Measurements from ENCODE around the gene NSUN4.

Gene NSUN4

DNA sequence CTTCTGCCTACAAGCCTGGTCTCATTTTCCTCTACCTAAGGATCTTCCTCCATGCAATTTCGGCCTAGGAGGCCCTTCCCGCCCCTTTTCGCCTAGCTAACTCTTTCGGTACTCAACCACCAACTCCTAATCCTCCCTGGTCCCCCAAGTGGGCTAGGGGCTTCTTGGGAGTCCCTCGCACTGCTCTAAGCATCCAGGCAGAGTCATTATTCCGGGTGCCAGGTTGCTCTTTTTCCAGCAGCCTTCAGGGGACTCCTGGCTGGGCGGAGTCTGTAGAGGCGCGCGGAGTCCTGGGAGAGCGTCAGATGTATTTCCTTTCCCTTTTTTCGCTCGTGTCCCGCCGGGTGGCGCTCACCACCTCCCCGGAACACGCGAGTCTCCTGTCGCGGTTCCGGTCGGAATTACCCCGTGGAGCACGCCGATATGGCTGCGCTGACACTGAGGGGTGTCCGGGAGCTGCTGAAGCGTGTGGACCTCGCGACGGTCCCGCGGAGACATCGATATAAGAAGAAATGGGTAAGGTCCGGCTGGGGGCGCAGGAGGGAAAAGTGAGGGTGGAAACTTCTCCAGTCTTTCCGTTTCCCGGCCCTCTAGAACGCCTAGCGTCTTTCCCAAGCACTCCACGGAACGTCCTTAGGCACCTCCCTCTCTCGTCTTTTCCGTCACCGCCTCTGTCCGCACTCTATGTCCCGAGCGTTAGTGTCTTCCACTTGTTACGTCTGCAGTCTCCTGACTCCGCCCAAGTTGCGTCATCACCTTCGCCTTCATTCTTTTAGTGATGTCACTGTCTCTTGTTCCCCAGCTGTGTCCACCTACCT lies at the start of gene NSUN4:
Gene NSUN4, plus strand, starts transcription at position 404 of the 818 bp plus-strand sequence. Its CDS starts 20 bp downstream, at position 424.
- peaks cover 6 to 28% (median 22%) of the 10 kb centered on the region in 5 donors for H3K36me3 ChIP-seq (ENCODE audit: control insufficient read depth in 5 of 5, insufficient read depth in 5 of 5, low read length in 5 of 5)
- H3K27ac ChIP-seq (ENCODE audit: low read depth, low read length): peak within 1 kb of the TSS; percentile 96
- no peaks in the 10 kb centered on the region for H3K27me3 ChIP-seq (ENCODE audit: control insufficient read depth in 5 of 5, insufficient read depth in 4 of 5, low read length in 5 of 5)
- peaks cover 0 to 19% (median 15%) of the 10 kb centered on the region in 5 donors for H3K4me1 ChIP-seq (ENCODE audit: control insufficient read depth in 5 of 5, insufficient read depth in 5 of 5, low read length in 5 of 5)
- H3K4me3 ChIP-seq (ENCODE audit: low read depth in 1 of 5, low read length in 5 of 5): peak within 1 kb of the TSS; percentile 88 to 98 (median 94)
- peak within 1 kb of the TSS; percentile 82 to 97 (median 94) for H3K9ac ChIP-seq (ENCODE audit: low read length in 5 of 5)
- H3K9me3 ChIP-seq (ENCODE audit: control insufficient read depth in 5 of 5, low read length in 5 of 5): no peaks in the 10 kb centered on the region

DNA sequence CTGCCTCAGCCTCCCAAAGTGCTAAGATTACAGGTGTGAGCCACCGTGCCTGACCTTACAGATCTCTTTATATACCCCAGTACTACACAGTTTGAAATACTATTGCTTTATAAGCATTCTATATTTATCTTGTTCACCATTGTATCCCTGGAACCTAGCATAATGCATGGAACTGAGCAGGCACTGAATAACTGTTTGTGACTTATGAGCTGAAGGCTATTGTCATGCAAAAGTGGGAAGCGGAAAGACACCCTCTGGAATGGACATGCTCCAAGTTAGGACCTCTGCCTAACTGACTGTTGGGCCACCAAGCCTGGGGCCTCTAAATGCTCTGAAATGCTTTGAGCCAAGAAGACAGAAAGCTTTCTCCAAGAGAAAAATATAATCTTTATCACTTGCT lies 45.3 kb upstream of the NSUN4 start:
- H3K4me3 ChIP-seq (ENCODE audit: low read depth in 1 of 5, low read length in 5 of 5): no peak overlapping the region
- H3K27ac ChIP-seq (ENCODE audit: low read depth, low read length): no peak overlapping the region
- peaks cover 0 to 16% (median 8%) of the 10 kb centered on the region in 5 donors for H3K4me1 ChIP-seq (ENCODE audit: control insufficient read depth in 5 of 5, insufficient read depth in 5 of 5, low read length in 5 of 5)
- no peaks in the 10 kb centered on the region for H3K27me3 ChIP-seq (ENCODE audit: control insufficient read depth in 5 of 5, insufficient read depth in 4 of 5, low read length in 5 of 5)
- peaks cover 21 to 58% (median 35%) of the 10 kb centered on the region in 5 donors for H3K36me3 ChIP-seq (ENCODE audit: control insufficient read depth in 5 of 5, insufficient read depth in 5 of 5, low read length in 5 of 5)
- H3K9me3 ChIP-seq (ENCODE audit: control insufficient read depth in 5 of 5, low read length in 5 of 5): no peaks in the 10 kb centered on the region
- no peak overlapping the region for H3K9ac ChIP-seq (ENCODE audit: low read length in 5 of 5)

GRCh38 chr1:46298387-46298786 lies 42.2 kb upstream of the NSUN4 start:
- H3K4me3 ChIP-seq (ENCODE audit: low read depth in 1 of 5, low read length in 5 of 5): no peak overlapping the region
- peak overlapping the region; percentile 7 for H3K27ac ChIP-seq (ENCODE audit: low read depth, low read length)
- peaks cover 16 to 45% (median 31%) of the 10 kb centered on the region in 5 donors for H3K36me3 ChIP-seq (ENCODE audit: control insufficient read depth in 5 of 5, insufficient read depth in 5 of 5, low read length in 5 of 5)
- H3K9ac ChIP-seq (ENCODE audit: low read length in 5 of 5): peak overlapping the region in 2 of 5 donors; percentile 0 to 16
- H3K9me3 ChIP-seq (ENCODE audit: control insufficient read depth in 5 of 5, low read length in 5 of 5): no peaks in the 10 kb centered on the region
- H3K27me3 ChIP-seq (ENCODE audit: control insufficient read depth in 5 of 5, insufficient read depth in 4 of 5, low read length in 5 of 5): no peaks in the 10 kb centered on the region
- H3K4me1 ChIP-seq (ENCODE audit: control insufficient read depth in 5 of 5, insufficient read depth in 5 of 5, low read length in 5 of 5): peaks cover 4 to 33% (median 27%) of the 10 kb centered on the region in 5 donors

DNA sequence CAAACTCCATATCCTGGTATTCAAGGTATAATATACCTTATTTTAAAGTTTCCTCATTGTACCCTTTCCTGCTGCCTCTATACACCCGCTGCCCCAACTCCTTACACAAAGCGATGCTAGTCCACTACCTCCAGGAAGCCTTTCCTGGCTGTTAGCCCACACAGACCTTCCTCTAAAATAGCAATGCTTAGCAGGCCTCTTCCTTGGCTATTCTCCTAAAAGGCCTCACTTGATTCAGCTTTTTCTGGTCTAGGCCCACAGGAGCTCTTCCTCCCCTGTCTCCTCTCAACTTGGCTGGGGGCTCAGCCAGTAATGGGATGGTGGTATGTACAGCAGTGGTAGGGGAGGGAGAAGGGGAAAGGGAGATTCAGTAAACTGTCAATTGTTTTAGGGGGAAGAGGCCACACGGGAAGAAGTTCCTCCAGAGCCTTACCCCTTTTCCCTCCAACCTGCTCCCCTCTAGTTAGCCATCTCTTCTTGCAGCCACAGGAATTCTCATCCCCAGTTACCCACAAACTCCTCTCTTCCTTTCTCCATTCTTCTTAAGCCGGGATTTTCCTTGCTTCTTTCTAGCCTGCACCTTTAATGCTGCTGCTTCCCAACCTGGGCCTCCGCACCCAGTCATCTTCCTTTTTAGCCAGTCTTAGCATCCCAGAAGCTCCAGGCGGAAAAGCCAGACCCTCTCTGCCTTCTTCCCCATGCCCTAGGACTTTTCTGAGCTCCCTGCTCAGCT lies 39.8 kb upstream of the NSUN4 start:
- H3K27ac ChIP-seq (ENCODE audit: low read depth, low read length): peak overlapping the region; percentile 98
- H3K9ac ChIP-seq (ENCODE audit: low read length in 5 of 5): peak overlapping the region; percentile 98 to 100 (median 100)
- H3K4me1 ChIP-seq (ENCODE audit: control insufficient read depth in 5 of 5, insufficient read depth in 5 of 5, low read length in 5 of 5): peaks cover 6 to 50% (median 41%) of the 10 kb centered on the region in 5 donors
- peaks cover 16 to 21% (median 19%) of the 10 kb centered on the region in 5 donors for H3K36me3 ChIP-seq (ENCODE audit: control insufficient read depth in 5 of 5, insufficient read depth in 5 of 5, low read length in 5 of 5)
- H3K4me3 ChIP-seq (ENCODE audit: low read depth in 1 of 5, low read length in 5 of 5): peak overlapping the region; percentile 79 to 94 (median 85)
- no peaks in the 10 kb centered on the region for H3K27me3 ChIP-seq (ENCODE audit: control insufficient read depth in 5 of 5, insufficient read depth in 4 of 5, low read length in 5 of 5)
- H3K9me3 ChIP-seq (ENCODE audit: control insufficient read depth in 5 of 5, low read length in 5 of 5): no peaks in the 10 kb centered on the region

DNA sequence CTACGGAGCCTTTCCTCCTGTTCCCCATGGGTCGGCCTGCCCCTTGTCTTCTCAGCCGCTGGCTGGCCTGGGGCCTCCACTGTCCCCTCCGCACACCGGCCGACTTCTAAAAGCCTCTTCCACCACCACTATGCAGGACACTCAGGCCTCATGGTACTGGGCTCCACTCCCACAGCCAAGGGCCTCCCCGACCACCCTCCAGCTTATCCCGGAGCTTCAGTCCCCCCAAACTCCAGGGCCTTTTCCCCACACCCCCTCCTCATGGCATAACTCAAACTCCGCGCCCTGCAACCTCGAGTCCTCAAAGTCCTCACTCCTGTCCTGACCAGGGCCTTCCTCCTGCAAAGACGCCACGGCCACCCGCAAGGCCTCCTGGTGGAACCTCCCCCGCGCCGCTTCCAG lies 39.2 kb upstream of the NSUN4 start:
- peaks cover 15 to 17% (median 15%) of the 10 kb centered on the region in 5 donors for H3K36me3 ChIP-seq (ENCODE audit: control insufficient read depth in 5 of 5, insufficient read depth in 5 of 5, low read length in 5 of 5)

GRCh38 chr1:46301808-46302640 lies 38.6 kb upstream of the NSUN4 start:
- peaks cover 8 to 11% (median 9%) of the 10 kb centered on the region in 5 donors for H3K36me3 ChIP-seq (ENCODE audit: control insufficient read depth in 5 of 5, insufficient read depth in 5 of 5, low read length in 5 of 5)
- peak overlapping the region; percentile 98 for H3K27ac ChIP-seq (ENCODE audit: low read depth, low read length)
- H3K9ac ChIP-seq (ENCODE audit: low read length in 5 of 5): peak overlapping the region; percentile 98 to 100 (median 100)
- peaks cover 6 to 58% (median 50%) of the 10 kb centered on the region in 5 donors for H3K4me1 ChIP-seq (ENCODE audit: control insufficient read depth in 5 of 5, insufficient read depth in 5 of 5, low read length in 5 of 5)
- H3K4me3 ChIP-seq (ENCODE audit: low read depth in 1 of 5, low read length in 5 of 5): peak overlapping the region; percentile 79 to 94 (median 85)
- H3K27me3 ChIP-seq (ENCODE audit: control insufficient read depth in 5 of 5, insufficient read depth in 4 of 5, low read length in 5 of 5): no peaks in the 10 kb centered on the region
- H3K9me3 ChIP-seq (ENCODE audit: control insufficient read depth in 5 of 5, low read length in 5 of 5): no peaks in the 10 kb centered on the region

More for the DNA sequence above, 39.2 kb upstream of the NSUN4 start:
- Histone ChIP-seq H3K4me1 (ENCODE audit: control insufficient read depth in 5 of 5, insufficient read depth in 5 of 5, low read length in 5 of 5) (peaks cover 6 to 52% (median 46%) of the 10 kb centered on the region in 5 donors), H3K4me3 (ENCODE audit: low read depth in 1 of 5, low read length in 5 of 5) (peak overlapping the region; percentile 79 to 94 (median 85)), H3K27me3 (ENCODE audit: control insufficient read depth in 5 of 5, insufficient read depth in 4 of 5, low read length in 5 of 5) (no peaks in the 10 kb centered on the region), H3K9me3 (ENCODE audit: control insufficient read depth in 5 of 5, low read length in 5 of 5) (no peaks in the 10 kb centered on the region), H3K27ac (ENCODE audit: low read depth, low read length) (peak overlapping the region; percentile 98), H3K9ac (ENCODE audit: low read length in 5 of 5) (peak overlapping the region; percentile 98 to 100 (median 100))

DNA sequence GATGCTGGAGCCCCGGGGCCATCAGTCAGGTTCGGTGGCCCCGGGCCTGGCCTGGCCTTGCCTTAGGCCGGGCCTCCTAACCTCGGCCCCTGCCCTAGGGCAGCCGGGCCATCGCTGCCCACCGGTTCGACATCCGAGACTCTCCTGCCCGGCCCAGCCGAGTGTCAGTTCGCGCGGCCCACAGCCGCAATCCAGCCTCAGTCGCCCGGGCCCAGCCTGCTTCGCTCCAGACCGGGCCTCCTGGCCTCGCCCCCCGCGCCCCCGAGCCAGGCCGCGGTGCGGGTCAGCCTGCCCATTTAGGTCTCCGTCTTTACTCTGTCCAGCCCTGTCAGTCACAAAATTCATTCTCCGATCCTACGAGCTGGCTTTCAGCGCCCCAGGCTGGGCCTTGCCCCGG lies 38.0 kb upstream of the NSUN4 start:
- Histone ChIP-seq H3K9me3 (ENCODE audit: control insufficient read depth in 5 of 5, low read length in 5 of 5) (no peaks in the 10 kb centered on the region), H3K27ac (ENCODE audit: low read depth, low read length) (peak overlapping the region; percentile 98), H3K27me3 (ENCODE audit: control insufficient read depth in 5 of 5, insufficient read depth in 4 of 5, low read length in 5 of 5) (no peaks in the 10 kb centered on the region), H3K4me3 (ENCODE audit: low read depth in 1 of 5, low read length in 5 of 5) (peak overlapping the region in 4 of 5 donors; percentile 84 to 94 (median 88)), H3K36me3 (ENCODE audit: control insufficient read depth in 5 of 5, insufficient read depth in 5 of 5, low read length in 5 of 5) (peaks cover 3 to 5% (median 3%) of the 10 kb centered on the region in 5 donors), H3K9ac (ENCODE audit: low read length in 5 of 5) (peak overlapping the region; percentile 92 to 100 (median 100)), H3K4me1 (ENCODE audit: control insufficient read depth in 5 of 5, insufficient read depth in 5 of 5, low read length in 5 of 5) (peaks cover 6 to 64% (median 54%) of the 10 kb centered on the region in 5 donors)

DNA sequence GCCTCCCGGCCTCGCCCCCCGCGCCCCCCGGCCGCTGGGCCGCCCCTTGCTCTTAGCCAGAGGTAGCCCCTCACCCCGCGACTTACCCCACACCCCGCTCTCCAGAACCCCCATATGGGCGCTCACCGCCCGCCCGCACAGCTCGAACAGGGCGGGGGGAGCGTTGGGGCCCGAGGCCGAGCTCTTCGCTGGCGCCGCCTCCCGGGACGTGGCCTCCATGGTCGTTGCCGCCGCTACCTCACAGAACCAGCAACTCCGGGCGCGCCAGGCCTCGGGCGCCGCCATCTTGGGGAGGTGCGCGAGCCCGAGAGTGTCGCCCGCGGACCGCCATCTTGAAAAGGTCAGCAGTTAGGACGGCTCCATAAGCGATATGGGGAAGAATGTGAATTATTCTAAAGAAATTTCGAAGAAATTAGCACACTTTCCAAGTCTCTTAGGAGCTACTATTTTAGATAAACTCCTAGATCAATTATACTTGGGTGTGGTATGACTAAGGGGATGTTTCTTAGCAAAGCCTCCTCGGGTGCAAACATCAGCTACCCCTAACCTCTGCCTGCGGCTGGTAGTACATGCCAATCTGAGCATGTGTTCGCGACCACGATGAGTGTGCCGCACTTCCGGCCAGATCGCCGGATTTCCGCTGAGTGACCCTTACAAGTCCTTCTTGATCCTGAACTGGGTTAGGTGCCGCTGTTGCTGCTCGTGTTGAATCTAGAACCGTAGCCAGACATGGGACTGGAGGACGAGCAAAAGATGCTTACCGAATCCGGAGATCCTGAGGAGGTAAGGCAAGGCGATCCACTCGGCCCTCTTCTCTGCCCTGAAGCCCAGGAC lies 37.4 kb upstream of the NSUN4 start, which contains the start of the genes LRRC41 and UQCRH:
Gene LRRC41, minus strand, starts transcription at position 579 of the 834 bp plus-strand sequence. Its CDS starts 294 bp downstream, at position 285.
Gene UQCRH, plus strand, starts transcription at position 661 of the 834 bp plus-strand sequence. Its CDS starts 69 bp downstream, at position 730.
- peak within 1 kb of the TSS; percentile 98 for H3K27ac ChIP-seq (ENCODE audit: low read depth, low read length)
- H3K9me3 ChIP-seq (ENCODE audit: control insufficient read depth in 5 of 5, low read length in 5 of 5): no peaks in the 10 kb centered on the region
- peak within 1 kb of the TSS; percentile 84 to 99 (median 92) for H3K4me3 ChIP-seq (ENCODE audit: low read depth in 1 of 5, low read length in 5 of 5)
- peaks cover 6 to 64% (median 54%) of the 10 kb centered on the region in 5 donors for H3K4me1 ChIP-seq (ENCODE audit: control insufficient read depth in 5 of 5, insufficient read depth in 5 of 5, low read length in 5 of 5)
- peak within 1 kb of the TSS; percentile 98 to 100 (median 100) for H3K9ac ChIP-seq (ENCODE audit: low read length in 5 of 5)
- no peaks in the 10 kb centered on the region for H3K27me3 ChIP-seq (ENCODE audit: control insufficient read depth in 5 of 5, insufficient read depth in 4 of 5, low read length in 5 of 5)
- no peaks in the 10 kb centered on the region for H3K36me3 ChIP-seq (ENCODE audit: control insufficient read depth in 5 of 5, insufficient read depth in 5 of 5, low read length in 5 of 5)

All from subcutaneous abdominal adipose tissue (tissue), 5 donors.